Common myeloid progenitor, CD34-positive (primary cell): ENCODE data around the gene WHRN.

Experiments
- CTCF ChIA-PET: fragments of 350-600 bp; sonication (Branson Sonifier 250); formaldehyde crosslinking; loops from one replicate; lab custom pipeline; 2021; ENCODE audit warnings: antibody characterized with exemption; lab: Charles Lee
- POLR2A ChIA-PET: fragments of 350-600 bp; sonication (Branson Sonifier 250); formaldehyde crosslinking; loops from one replicate; lab custom pipeline; 2021; ENCODE audit warnings: antibody characterized with exemption; lab: Charles Lee
- DNase-seq, 3 donors: peaks; one replicate each; pipeline versions ENCODE4 v3.0.0 to v3.0.0-alpha.2; 2013
- H3K27ac ChIP-seq, 2 experiments: 1 replicate in 1 of 2; 2 replicates in 1 of 2; pipeline ENCODE4 v1.7.0; 2013; ENCODE audit warnings: inconsistent platforms in 2 of 2, low read length in 2 of 2, mild to moderate bottlenecking in 2 of 2, low read depth in 1 of 2, moderate library complexity in 1 of 2; ENCODE audit not compliant: severe bottlenecking in 2 of 2, insufficient read depth in 1 of 2, poor library complexity in 1 of 2
- H3K27me3 ChIP-seq, 5 experiments: replicated peaks in 2 of 5; 1 replicate in 3 of 5; 2 replicates in 2 of 5; pipeline versions ENCODE4 v1.6.1 to v1.7.0; 2013; ENCODE audit warnings: low read length in 4 of 5, mild to moderate bottlenecking in 2 of 5, moderate library complexity in 2 of 5, inconsistent platforms in 1 of 5; ENCODE audit not compliant: insufficient read depth in 5 of 5, control insufficient read depth in 4 of 5
- H3K36me3 ChIP-seq, 4 experiments: 1 replicate in 2 of 4; 2 replicates in 2 of 4; pipeline versions ENCODE4 v1.6.1 to v1.7.0; 2013; ENCODE audit warnings: low read length in 3 of 4, control low read depth in 1 of 4, mild to moderate bottlenecking in 1 of 4; ENCODE audit not compliant: control insufficient read depth in 4 of 4, insufficient read depth in 4 of 4
- H3K4me1 ChIP-seq, 4 experiments: 1 replicate in 3 of 4; 2 replicates in 1 of 4; pipeline versions ENCODE4 v1.6.1 to v1.7.1; 2013; ENCODE audit warnings: low read length in 3 of 4, mild to moderate bottlenecking in 3 of 4, control low read depth in 1 of 4, inconsistent platforms in 1 of 4, moderate library complexity in 1 of 4; ENCODE audit not compliant: control insufficient read depth in 4 of 4, insufficient read depth in 4 of 4; ENCODE audit errors: control extremely low read depth in 1 of 4
- H3K4me3 ChIP-seq, 7 experiments: 1 replicate in 4 of 7; 2 replicates in 3 of 7; pipeline versions ENCODE4 v1.5.1 to v1.7.0; 2013; ENCODE audit warnings: mild to moderate bottlenecking in 7 of 7, low read length in 6 of 7, moderate library complexity in 6 of 7, inconsistent platforms in 2 of 7, low read depth in 2 of 7, control low read depth in 1 of 7; ENCODE audit not compliant: insufficient read depth in 4 of 7, control insufficient read depth in 1 of 7; ENCODE audit errors: extremely low read depth in 1 of 7
- H3K9me3 ChIP-seq, 5 experiments: 1 replicate in 4 of 5; 2 replicates in 1 of 5; pipeline versions ENCODE4 v1.6.1 to v1.7.1; 2013; ENCODE audit warnings: low read length in 4 of 5, mild to moderate bottlenecking in 2 of 5, inconsistent platforms in 1 of 5, low read depth in 1 of 5, moderate library complexity in 1 of 5; ENCODE audit not compliant: control insufficient read depth in 4 of 5, insufficient read depth in 2 of 5; ENCODE audit errors: control extremely low read depth in 1 of 5
- WGBS: methylation state at CpG from one replicate; pipeline ENCODE4 v1.1.5; 2013; ENCODE audit not compliant: insufficient coverage; 5-methylcytosine and 5-hydroxymethylcytosine counted together

WHRN gene

DNA sequence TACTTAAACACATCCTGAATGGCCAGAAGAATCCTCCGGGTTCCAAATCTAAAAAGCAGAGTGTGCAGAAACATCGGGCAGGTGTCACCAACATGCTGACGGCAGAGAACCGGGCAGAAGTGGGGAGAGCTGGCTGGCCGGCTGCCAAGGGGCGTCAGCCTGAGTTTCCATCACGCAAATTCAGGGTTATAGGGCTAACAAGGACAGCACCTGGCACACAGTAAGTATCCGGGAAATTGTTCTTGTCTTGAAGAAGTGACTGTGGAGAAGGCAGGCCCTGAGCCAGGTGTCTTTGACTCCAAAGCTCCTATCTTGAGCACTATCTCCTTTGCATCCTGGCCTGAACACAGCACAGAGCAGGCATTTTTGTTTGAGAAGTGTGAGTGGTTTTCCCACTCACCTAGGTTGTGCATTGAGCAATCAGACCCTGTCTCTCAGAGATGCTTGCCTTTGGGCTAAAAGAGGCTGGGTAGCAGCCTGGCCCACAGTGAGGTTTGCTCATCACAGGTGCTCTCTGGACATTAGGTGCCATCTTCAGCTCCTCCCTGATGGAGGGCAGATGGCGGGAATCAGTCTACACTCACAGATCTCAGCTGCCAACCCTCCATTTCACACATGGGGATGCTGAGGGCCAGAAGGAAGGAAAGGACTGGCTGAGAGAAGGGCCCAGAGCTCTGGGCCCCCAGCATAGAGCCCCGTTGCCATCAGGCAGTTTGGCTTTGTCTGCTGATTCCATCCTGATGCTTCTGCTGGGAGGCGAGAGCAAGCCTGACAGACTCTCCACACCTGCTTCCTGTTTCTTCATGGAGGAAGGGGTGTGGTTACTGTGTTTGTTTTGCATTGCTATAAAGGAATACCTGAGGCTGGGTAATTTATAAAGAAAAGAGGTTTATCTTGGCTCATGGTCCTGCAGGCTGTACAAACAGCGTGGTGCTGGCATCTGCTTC lies 52.8 kb downstream of the WHRN start:
- H3K27ac ChIP-seq, result peak overlapping the region in 1 of 2 experiments; percentile 43
- peak; percentile 23 to 89 (median 79) for DNase-seq
- ChIA-PET POLR2A (no interaction called here), CTCF (interaction anchor here (0.9 to 6.0 kb wide), 4 partner anchors 10 to 452 kb away, joined by 3 to 40 read pairs (median 5); no protein-coding TSS in a partner anchor)
- H3K27me3 ChIP-seq, result no peaks in the 10 kb centered on the region
- no peak overlapping the region for H3K4me3 ChIP-seq
- no peaks in the 10 kb centered on the region for H3K36me3 ChIP-seq
- 56% methylated on average over 10 of the region's 12 CpGs for WGBS
- H3K4me1 ChIP-seq, result peaks cover 8 to 26% (median 26%) of the 10 kb centered on the region in 4 experiments
- H3K9me3 ChIP-seq, result peaks cover 0 to 5% (median 0%) of the 10 kb centered on the region in 5 experiments

GRCh38 chr9:114451707-114452031 lies 53.6 kb downstream of the WHRN start:
- ChIA-PET POLR2A (interaction anchor here (0.7 kb wide), 1 partner anchor 66 kb away, joined by 3 read pairs; no protein-coding TSS in a partner anchor), CTCF (interaction anchor here (1.6 to 6.0 kb wide), 5 partner anchors 15 to 455 kb away, joined by 3 to 40 read pairs (median 6); no protein-coding TSS in a partner anchor)
- no peaks in the 10 kb centered on the region for H3K36me3 ChIP-seq
- no peak for DNase-seq
- no peaks in the 10 kb centered on the region for H3K27me3 ChIP-seq
- H3K4me1 ChIP-seq, result peaks cover 8 to 32% (median 26%) of the 10 kb centered on the region in 4 experiments
- H3K4me3 ChIP-seq, result no peak overlapping the region
- H3K9me3 ChIP-seq, result peaks cover 0 to 5% (median 0%) of the 10 kb centered on the region in 5 experiments
- WGBS, result 100% methylated on average over 1 of the region's 1 CpG
- no peak overlapping the region for H3K27ac ChIP-seq

GRCh38 chr9:114450833-114451706 lies 54.2 kb downstream of the WHRN start:
- peaks cover 0 to 5% (median 0%) of the 10 kb centered on the region in 5 experiments for H3K9me3 ChIP-seq
- H3K4me1 ChIP-seq, result peaks cover 8 to 32% (median 26%) of the 10 kb centered on the region in 4 experiments
- peak in 2 of 3 donors; percentile 60 to 73 for DNase-seq
- H3K27me3 ChIP-seq, result no peaks in the 10 kb centered on the region
- no peak overlapping the region for H3K27ac ChIP-seq
- no peak overlapping the region for H3K4me3 ChIP-seq
- 85% methylated on average over 9 of the region's 12 CpGs for WGBS
- POLR2A ChIA-PET, result interaction anchor here (0.6 to 0.7 kb wide), 2 partner anchors 66 to 328 kb away, joined by 3 read pairs; no protein-coding TSS in a partner anchor
- CTCF ChIA-PET, result interaction anchor here (0.7 to 6.0 kb wide), 6 partner anchors 11 to 456 kb away, joined by 3 to 40 read pairs (median 5); no protein-coding TSS in a partner anchor
- H3K36me3 ChIP-seq, result no peaks in the 10 kb centered on the region

DNA sequence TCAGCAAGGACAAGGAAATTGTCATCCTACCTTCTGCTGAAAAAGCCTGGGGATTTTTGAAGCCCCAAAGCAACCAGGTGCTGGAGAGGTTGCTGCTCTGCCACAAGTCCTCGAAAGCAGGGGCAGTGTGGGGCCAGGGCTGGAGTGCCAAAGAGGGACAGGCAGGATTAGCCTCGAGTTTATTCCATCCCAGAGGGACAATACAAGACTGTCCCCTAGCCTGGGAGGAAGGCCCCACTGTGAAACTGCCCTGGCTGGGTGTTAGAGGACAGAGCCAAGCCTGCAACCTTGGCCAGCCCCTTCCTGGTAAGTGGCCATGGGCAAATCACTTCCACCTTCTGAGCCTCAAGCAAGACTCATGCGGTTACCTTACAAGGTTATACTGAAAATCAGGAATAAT lies 55.1 kb downstream of the WHRN start:
- Histone ChIP-seq H3K9me3 (peaks cover 0 to 5% (median 0%) of the 10 kb centered on the region in 5 experiments), H3K27me3 (no peaks in the 10 kb centered on the region), H3K4me3 (no peak overlapping the region), H3K36me3 (no peaks in the 10 kb centered on the region), H3K4me1 (peaks cover 8 to 32% (median 26%) of the 10 kb centered on the region in 4 experiments), H3K27ac (no peak overlapping the region)
- no peak for DNase-seq
- ChIA-PET CTCF (interaction anchor here (0.7 to 6.0 kb wide), 4 partner anchors 10 to 457 kb away, joined by 3 to 40 read pairs (median 5); no protein-coding TSS in a partner anchor), POLR2A (interaction anchor here (1.1 kb wide), 1 partner anchor 45 kb away, joined by 3 read pairs; no protein-coding TSS in a partner anchor)
- WGBS, result 100% methylated on average over 2 of the region's 3 CpGs

- Histone ChIP-seq H3K36me3 (no peaks in the 10 kb centered on the region), H3K4me1 (peaks cover 8 to 32% (median 26%) of the 10 kb centered on the region in 4 experiments), H3K27ac (no peak overlapping the region), H3K27me3 (no peaks in the 10 kb centered on the region), H3K4me3 (no peak overlapping the region), H3K9me3 (peaks cover 0 to 3% (median 0%) of the 10 kb centered on the region in 5 experiments)
- DNase-seq, result peak in 1 of 3 donors; percentile 18
- WGBS, result 81% methylated on average over 4 of the region's 5 CpGs
- ChIA-PET CTCF (interaction anchor here (1.6 to 6.0 kb wide), 2 partner anchors 13 to 204 kb away, joined by 6 to 40 read pairs; no protein-coding TSS in a partner anchor), POLR2A (interaction anchor here (1.1 kb wide), 1 partner anchor 46 kb away, joined by 3 read pairs; no protein-coding TSS in a partner anchor)
Observed at GRCh38 chr9:114449236-114449635, 56.0 kb downstream of the WHRN start.

GRCh38 chr9:114448706-114449105 lies 56.6 kb downstream of the WHRN start:
- H3K9me3 ChIP-seq, result no peaks in the 10 kb centered on the region
- WGBS, result 4% methylated on average over 2 of the region's 2 CpGs
- ChIA-PET CTCF (interaction anchor here (1.6 to 6.0 kb wide), 2 partner anchors 12 to 204 kb away, joined by 6 to 40 read pairs; no protein-coding TSS in a partner anchor), POLR2A (no interaction called here)
- no peak overlapping the region for H3K27ac ChIP-seq
- no peaks in the 10 kb centered on the region for H3K36me3 ChIP-seq
- no peaks in the 10 kb centered on the region for H3K27me3 ChIP-seq
- H3K4me3 ChIP-seq, result no peak overlapping the region
- peak in 2 of 3 donors; percentile 65 to 72 for DNase-seq
- H3K4me1 ChIP-seq, result peaks cover 8 to 32% (median 26%) of the 10 kb centered on the region in 4 experiments
